GM19328 (cell line): Measurements from ENCODE around the gene EPM2AIP1.
"Not testable (repeated sequence)": the region's sequence is repeated elsewhere in the genome, so short reads cannot be mapped to it uniquely, and the experiment has no call there.

ENCODE experiments used
- ATAC-seq: cut with Tn5 transposase; IDR thresholded peaks from one replicate; pipeline ENCODE4 v1.9.1; 2021; ENCODE audit warnings: mild to moderate bottlenecking, moderate library complexity; ENCODE audit not compliant: unreplicated experiment

Gene EPM2AIP1

GRCh38 chr3:36993326-36994283, 674 bp upstream of the EPM2AIP1 start, which contains the start of gene MLH1:
TSS of gene MLH1 (plus strand) at chr3:36993518. CDS start at chr3:36993548, 30 bp downstream.
- peak; percentile 90 for ATAC-seq

- ATAC-seq = no peak
These were observed 767 bp downstream of the EPM2AIP1 start for GRCh38 chr3:36991923-36992805.

- ATAC-seq = no peak
These were observed 1.8 kb downstream of the EPM2AIP1 start for GRCh38 chr3:36991147-36991546.

GRCh38 chr3:36989568-36989967, 3.4 kb downstream of the EPM2AIP1 start:
- ATAC-seq = no peak

- ATAC-seq = no peak
These were observed 3.9 kb downstream of the EPM2AIP1 start for GRCh38 chr3:36989005-36989404.

- no peak for ATAC-seq
These were observed 4.6 kb downstream of the EPM2AIP1 start for GRCh38 chr3:36988356-36988755.

- ATAC-seq = no peak
These were observed 11.9 kb downstream of the EPM2AIP1 start for GRCh38 chr3:36981006-36981405.

GRCh38 chr3:36973139-36973538, 19.8 kb downstream of the EPM2AIP1 start:
- ATAC-seq = no peak

- ATAC-seq = no peak
These were observed 20.8 kb downstream of the EPM2AIP1 start for GRCh38 chr3:36972163-36972562.

- ATAC-seq = peak; percentile 99
These were observed 23.1 kb downstream of the EPM2AIP1 start for GRCh38 chr3:36969540-36970432.

GRCh38 chr3:36969085-36969484, 23.8 kb downstream of the EPM2AIP1 start:
- no peak for ATAC-seq

- ATAC-seq = no peak
These were observed 27.5 kb downstream of the EPM2AIP1 start for GRCh38 chr3:36965440-36965839.

- no peak for ATAC-seq
These were observed 28.1 kb downstream of the EPM2AIP1 start for GRCh38 chr3:36964817-36965216.

- ATAC-seq = no peak
These were observed 28.6 kb downstream of the EPM2AIP1 start for GRCh38 chr3:36964331-36964730.

- not testable (repeated sequence) for ATAC-seq
These were observed 29.9 kb downstream of the EPM2AIP1 start for GRCh38 chr3:36963008-36963407.

- no peak for ATAC-seq
These were observed 32.4 kb downstream of the EPM2AIP1 start for GRCh38 chr3:36960502-36960901.

GRCh38 chr3:36959821-36960220, 33.1 kb downstream of the EPM2AIP1 start:
- ATAC-seq = no peak

GRCh38 chr3:36957862-36958686, 34.9 kb downstream of the EPM2AIP1 start:
- ATAC-seq = no peak

GRCh38 chr3:36957063-36957462, 35.9 kb downstream of the EPM2AIP1 start:
- no peak for ATAC-seq

GRCh38 chr3:36956155-36956554, 36.8 kb downstream of the EPM2AIP1 start:
- no peak for ATAC-seq
